ENCODE results near the gene RBMS3.

Gene RBMS3

GRCh38 chr3:29426302-29427226 is 145.7 kb downstream of the RBMS3 start:
- in situ Hi-C loops (cut with MboI; ENCODE audit: low sequenced_read_pairs): no loop called here

- in situ Hi-C loops (cut with MboI; ENCODE audit: low sequenced_read_pairs): no loop called here
Observed at GRCh38 chr3:29427266-29428103, 146.6 kb downstream of the RBMS3 start.

DNA sequence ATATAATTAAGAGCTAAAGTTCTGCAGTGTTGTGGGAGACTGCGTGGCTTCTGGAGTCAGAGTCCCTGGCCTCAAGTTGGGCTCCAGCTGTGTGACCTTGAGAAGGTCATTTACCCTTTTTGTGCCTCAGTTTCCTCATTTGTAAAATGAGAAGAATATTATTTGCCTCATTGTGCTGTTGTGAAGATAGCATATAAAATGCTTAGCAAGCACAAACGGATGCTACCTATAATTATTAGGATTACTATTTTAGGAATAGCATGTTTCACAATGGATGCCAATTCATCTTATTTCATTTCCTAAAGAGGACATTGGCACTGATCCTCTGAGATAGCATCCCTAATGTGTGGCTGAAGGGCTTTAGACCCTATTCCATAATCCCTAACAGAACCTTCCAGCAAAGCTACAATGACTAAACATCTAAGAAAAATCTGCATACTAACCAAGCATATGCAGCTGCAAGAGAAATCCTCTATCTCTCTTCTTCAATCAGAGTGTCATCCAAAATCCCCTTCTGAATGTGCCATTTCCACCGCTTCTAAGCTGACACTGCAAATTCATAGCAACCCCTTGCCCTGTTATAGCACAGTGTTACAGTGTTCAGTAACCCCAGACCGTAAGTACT is 148.3 kb downstream of the RBMS3 start:
- in situ Hi-C loops (cut with MboI; ENCODE audit: low sequenced_read_pairs): no loop called here

- in situ Hi-C loops (cut with MboI; ENCODE audit: low sequenced_read_pairs): no loop called here
Observed at GRCh38 chr3:29430558-29430971, 149.7 kb downstream of the RBMS3 start.

DNA sequence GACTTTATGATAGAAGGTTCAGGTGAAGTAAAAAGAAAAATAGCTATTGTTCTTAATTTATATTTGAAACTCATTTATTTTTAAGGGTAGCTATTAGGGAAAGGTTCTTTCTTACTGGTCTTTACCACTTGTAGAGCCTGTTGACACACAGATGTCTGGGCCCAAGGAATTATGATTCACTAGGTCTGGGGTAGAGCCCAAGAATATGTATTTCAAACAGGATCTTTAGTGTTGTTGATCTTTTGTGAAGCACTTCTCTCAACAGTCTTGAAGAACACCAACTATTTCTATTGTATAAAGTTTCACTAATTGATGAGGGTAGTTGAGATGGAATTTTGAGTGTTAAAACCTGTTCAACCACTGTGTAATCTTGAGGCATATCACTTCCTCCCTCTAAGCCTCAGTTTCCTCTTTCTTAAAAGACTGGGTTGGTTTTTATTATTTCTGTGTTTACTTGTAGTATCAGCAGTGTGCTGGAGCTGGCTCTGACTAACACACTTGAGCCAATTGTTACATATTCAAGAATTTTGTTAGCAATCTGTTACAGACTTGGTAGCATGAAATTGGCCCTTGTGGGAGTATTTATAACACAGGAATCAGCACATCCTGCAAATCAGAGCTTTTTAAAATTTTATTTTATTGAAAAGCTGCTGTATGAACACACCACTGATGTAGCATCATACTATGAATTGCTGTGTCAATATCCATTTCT is 155.9 kb downstream of the RBMS3 start:
- in situ Hi-C loops (cut with MboI; ENCODE audit: low sequenced_read_pairs): no loop called here

DNA sequence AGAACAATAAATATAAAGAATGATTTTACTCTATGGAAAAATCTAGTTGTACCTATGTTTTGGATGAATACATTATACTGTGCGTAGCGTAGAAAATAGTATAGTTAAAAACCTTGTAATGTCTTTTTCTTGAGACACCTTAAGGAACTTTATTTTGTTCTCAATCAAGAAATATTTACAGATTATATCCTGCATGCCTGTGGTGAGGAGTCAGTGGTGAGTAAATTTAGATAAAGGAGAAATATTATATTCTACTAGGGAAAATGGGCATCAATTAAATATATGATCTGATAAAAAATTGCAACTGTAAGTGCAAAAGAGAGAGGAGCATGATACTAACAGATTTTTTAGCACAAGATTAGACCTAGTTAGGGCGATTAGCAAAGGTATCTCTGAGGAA is 157.7 kb downstream of the RBMS3 start:
- in situ Hi-C loops (cut with MboI; ENCODE audit: low sequenced_read_pairs): no loop called here

DNA sequence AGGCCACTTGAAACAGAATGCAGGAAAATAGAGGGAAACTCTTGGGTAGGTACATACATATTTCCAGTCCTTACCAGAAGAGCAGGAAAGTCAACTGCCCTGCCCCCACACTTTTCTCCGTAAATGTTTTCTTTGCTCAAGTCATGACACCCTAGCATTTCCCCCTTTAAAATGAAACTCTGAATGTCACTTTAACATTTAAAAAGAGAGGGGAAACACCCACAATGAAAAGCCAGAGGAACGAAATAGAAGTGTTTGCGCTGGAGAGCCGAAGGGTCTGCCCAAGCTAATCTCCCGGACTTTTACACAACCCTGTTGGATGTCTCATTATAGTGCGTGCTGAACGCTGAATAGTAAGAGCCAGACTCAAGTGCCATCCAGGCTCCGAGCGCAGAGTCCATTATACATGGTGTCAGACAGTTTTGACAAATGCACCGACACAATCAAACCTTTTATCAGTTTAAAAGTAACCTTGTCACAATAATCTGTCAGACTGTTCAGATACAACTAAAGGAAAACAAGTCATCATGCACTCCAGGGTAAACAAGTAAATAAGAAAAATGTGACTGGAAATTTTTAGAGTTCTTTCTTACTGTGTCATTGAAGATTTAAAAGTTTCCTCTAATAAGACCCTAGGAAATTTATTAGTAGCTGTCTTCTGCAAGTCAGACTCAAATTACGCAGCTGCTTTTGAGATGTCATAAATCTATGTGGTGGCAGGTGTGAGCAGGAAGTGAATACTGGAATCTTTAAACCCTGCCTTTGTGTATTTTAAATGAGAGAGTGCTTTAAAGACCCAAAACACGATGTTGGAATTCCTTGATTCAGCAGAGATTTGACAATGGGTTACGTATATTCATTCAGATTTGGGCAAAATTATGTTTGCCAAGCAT is 159.8 kb downstream of the RBMS3 start:
- in situ Hi-C loops (cut with MboI; ENCODE audit: low sequenced_read_pairs): no loop called here

- in situ Hi-C loops (cut with MboI; ENCODE audit: low sequenced_read_pairs): no loop called here
Observed at GRCh38 chr3:29441422-29441821, 160.6 kb downstream of the RBMS3 start.

DNA sequence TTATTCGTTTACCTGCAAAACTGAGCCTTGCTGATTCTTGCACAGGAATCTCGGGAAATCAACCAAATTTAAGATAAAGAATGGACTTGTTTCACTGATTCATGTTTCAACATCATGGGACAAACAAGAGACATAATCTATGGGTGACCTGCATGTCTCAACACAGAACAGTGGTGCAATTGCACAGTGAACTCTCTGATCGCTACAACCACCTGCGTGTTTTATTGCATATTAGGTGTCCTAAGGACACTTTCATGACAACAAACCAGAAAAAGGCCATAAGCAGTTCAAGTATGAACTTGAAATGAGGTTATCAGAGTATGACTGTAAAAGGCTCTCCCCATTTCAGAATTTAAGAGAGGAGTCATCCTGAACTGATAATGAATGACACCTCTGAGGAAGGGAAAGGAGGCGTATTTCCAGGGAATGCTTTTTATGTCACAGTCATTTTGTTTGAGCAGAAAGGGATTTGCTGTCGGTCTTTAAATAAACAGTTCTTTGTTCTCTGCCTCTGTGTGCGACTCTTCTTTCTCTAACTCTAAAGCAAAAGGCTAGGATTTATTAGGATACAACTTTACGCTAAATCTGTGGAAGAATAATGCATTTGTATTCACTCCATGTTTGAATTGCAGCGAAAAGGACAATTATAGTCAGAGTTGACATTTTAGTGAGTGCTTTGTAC is 167.2 kb downstream of the RBMS3 start:
- in situ Hi-C loops (cut with MboI; ENCODE audit: low sequenced_read_pairs): no loop called here

DNA sequence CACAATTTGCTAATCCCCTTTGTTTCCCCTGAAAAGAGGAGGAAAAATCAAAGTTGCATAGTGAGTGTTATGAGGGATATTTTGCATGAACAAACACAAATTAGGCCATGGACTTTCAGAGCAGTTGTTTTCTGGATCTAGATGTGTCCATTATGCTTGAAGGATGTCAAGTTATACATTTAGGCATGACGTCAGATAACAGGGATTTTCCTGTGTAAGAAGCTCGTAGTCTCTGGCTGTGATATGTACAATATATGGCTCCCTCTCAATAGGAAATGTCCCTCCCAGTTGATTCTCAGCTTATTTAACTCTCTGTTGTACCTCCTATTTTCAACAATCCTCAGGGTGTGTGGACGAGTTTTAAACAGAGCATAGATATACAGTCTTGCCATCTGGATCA is 171.0 kb downstream of the RBMS3 start:
- in situ Hi-C loops (cut with MboI; ENCODE audit: low sequenced_read_pairs): no loop called here

GRCh38 chr3:29452934-29453283 is 172.0 kb downstream of the RBMS3 start:
- in situ Hi-C loops (cut with MboI; ENCODE audit: low sequenced_read_pairs): no loop called here

GRCh38 chr3:29453284-29454001 is 172.6 kb downstream of the RBMS3 start:
- in situ Hi-C loops (cut with MboI; ENCODE audit: low sequenced_read_pairs): no loop called here

GRCh38 chr3:29454161-29454611 is 173.3 kb downstream of the RBMS3 start:
- in situ Hi-C loops (cut with MboI; ENCODE audit: low sequenced_read_pairs): no loop called here

- in situ Hi-C loops (cut with MboI; ENCODE audit: low sequenced_read_pairs): no loop called here
Observed at GRCh38 chr3:29456901-29457300, 176.0 kb downstream of the RBMS3 start.

DNA sequence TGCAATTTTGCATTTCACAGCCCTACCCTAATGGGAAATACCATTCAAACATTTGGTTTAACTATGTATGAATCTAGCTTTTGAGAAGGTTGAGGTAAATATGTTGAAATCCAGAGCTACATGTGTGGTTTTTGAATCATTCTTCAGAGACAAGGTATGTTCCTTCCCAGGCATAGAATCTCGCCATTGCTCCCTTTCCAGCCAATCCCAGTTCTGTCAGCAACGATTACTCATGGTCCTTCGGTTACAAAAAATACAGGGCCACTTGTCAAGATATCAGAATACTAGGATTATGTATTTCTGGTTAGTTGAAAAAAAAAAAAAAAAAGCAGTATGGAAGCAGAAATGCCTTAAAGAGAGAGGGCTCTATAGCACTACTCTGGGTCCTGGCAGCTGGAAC is 182.4 kb downstream of the RBMS3 start:
- in situ Hi-C loops (cut with MboI; ENCODE audit: low sequenced_read_pairs): no loop called here

- in situ Hi-C loops (cut with MboI; ENCODE audit: low sequenced_read_pairs): no loop called here
Observed at GRCh38 chr3:29465836-29466235, 185.0 kb downstream of the RBMS3 start.

- in situ Hi-C loops (cut with MboI; ENCODE audit: low sequenced_read_pairs): no loop called here
Observed at GRCh38 chr3:29466442-29466841, 185.6 kb downstream of the RBMS3 start.

GRCh38 chr3:29468187-29468586 is 187.3 kb downstream of the RBMS3 start:
- in situ Hi-C loops (cut with MboI; ENCODE audit: low sequenced_read_pairs): no loop called here

All from HL-60/S4 treated with retinoic acid at 250 ng/mL for 4 days and 3 days (cell line).